ENCODE data around the gene FBXO42. TPM values are rescaled to one million over a fixed set of nuclear protein-coding genes. Genes with fewer than 3 reads are reported as not detected.
"Not testable (repeated sequence)": the region's sequence is repeated elsewhere in the genome, so short reads cannot be mapped to it uniquely, and the experiment has no call there.

FBXO42 gene
- total and polyA plus RNA-seq, 12 donors = 14.0 to 44.9 (median 19.7) TPM

- TF ChIP-seq CTCF (IDR thresholded peaks at IDR 0.05) (no peak), POLR2A (IDR thresholded peaks at IDR 0.05) (no peak)
- Histone ChIP-seq H3K9me3 (replicated peaks in 1 of 3) (no peaks in the 10 kb centered on the region), H3K4me1 (replicated peaks in 1 of 2) (peaks cover 0 to 36% of the 10 kb centered on the region in 2 donors), H3K27ac (peak overlapping the region in 2 of 5 donors; percentile 41 to 56), H3K36me3 (replicated peaks in 1 of 2) (no peaks in the 10 kb centered on the region), H3K4me3 (no peak overlapping the region), H3K27me3 (no peaks in the 10 kb centered on the region)
- 91 to 94% (median 93%) methylated on average over 14 of the region's 14 CpGs for WGBS, 4 donors
- intact Hi-C loops (cut with DNase I) = no loop called here
- DNase-seq = peak in 1 of 7 donors; percentile 45
Observed at GRCh38 chr1:16348414-16349182, 3.7 kb downstream of the FBXO42 start.

- DNase-seq = peak in 1 of 7 donors; percentile 28
- intact Hi-C loops (cut with DNase I); H3K4me3 ChIP-seq: not testable (repeated sequence)
Observed at GRCh38 chr1:16343276-16343675, 9.0 kb downstream of the FBXO42 start.

GRCh38 chr1:16342331-16343062 lies 9.8 kb downstream of the FBXO42 start:
- no peak overlapping the region for H3K27ac ChIP-seq
- no peaks in the 10 kb centered on the region for H3K4me1 ChIP-seq (replicated peaks in 1 of 2)
- no peaks in the 10 kb centered on the region for H3K36me3 ChIP-seq (replicated peaks in 1 of 2)
- DNase-seq = peak in 1 of 7 donors; percentile 36
- H3K4me3 ChIP-seq = no peak overlapping the region
- H3K27me3 ChIP-seq = no peaks in the 10 kb centered on the region
- intact Hi-C loops (cut with DNase I) = no loop called here
- H3K9me3 ChIP-seq (replicated peaks in 1 of 3) = no peaks in the 10 kb centered on the region
- TF ChIP-seq CTCF (IDR thresholded peaks at IDR 0.05) = no peak
- 78 to 85% (median 82%) methylated on average over 6 to 10 of the region's 10 CpGs for WGBS, 4 donors

More at GRCh38 chr1:16343276-16343675, 9.0 kb downstream of the FBXO42 start:
- not testable (repeated sequence) for H3K27ac ChIP-seq; H3K36me3 ChIP-seq (replicated peaks in 1 of 2); H3K9me3 ChIP-seq (replicated peaks in 1 of 3); H3K27me3 ChIP-seq; H3K4me1 ChIP-seq (replicated peaks in 1 of 2)
- 95 to 98% (median 96%) methylated on average over 6 of the region's 6 CpGs for WGBS, 4 donors

GRCh38 chr1:16340673-16341072 lies 11.6 kb downstream of the FBXO42 start:
- DNase-seq = no peak
- 75 to 84% (median 81%) methylated on average over 1 of the region's 1 CpG for WGBS, 4 donors
- Histone ChIP-seq H3K9me3 (replicated peaks in 1 of 3) (no peaks in the 10 kb centered on the region), H3K4me3 (no peak overlapping the region), H3K27me3 (no peaks in the 10 kb centered on the region), H3K36me3 (replicated peaks in 1 of 2) (no peaks in the 10 kb centered on the region), H3K27ac (no peak overlapping the region), H3K4me1 (replicated peaks in 1 of 2) (peaks cover 0 to 6% of the 10 kb centered on the region in 2 donors)
- intact Hi-C loops (cut with DNase I) = no loop called here
- TF ChIP-seq POLR2A (IDR thresholded peaks at IDR 0.05) = no peak
- no peak for TF ChIP-seq CTCF (IDR thresholded peaks at IDR 0.05)
